Measurements from ENCODE around the gene TMEM63B.

Gene TMEM63B

DNA sequence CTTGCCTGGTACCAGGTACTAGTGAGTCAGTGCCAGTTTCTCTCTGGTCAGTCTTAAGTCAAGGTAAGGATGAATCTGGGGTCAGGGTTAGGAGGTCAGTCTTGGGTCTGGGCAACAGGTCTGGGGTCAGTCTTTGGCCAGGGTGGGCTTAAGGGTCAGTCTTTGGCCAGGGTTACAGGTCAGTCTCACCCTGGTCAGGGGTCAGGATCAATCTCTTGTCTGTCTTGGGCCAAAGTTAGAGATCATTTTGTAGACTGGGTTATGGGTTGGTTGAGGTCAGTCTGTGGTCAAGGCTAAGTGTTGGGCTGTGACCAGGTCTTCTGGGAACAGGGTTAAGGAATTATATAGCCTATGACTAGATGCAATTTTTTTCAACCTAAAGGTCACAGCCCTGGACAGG, 18.5 kb downstream of the TMEM63B start:
- DNase-seq = no peak

GRCh38 chr6:44146685-44147084, 19.3 kb downstream of the TMEM63B start:
- no peak for DNase-seq

GRCh38 chr6:44147256-44147655, 19.9 kb downstream of the TMEM63B start:
- DNase-seq = no peak

DNA sequence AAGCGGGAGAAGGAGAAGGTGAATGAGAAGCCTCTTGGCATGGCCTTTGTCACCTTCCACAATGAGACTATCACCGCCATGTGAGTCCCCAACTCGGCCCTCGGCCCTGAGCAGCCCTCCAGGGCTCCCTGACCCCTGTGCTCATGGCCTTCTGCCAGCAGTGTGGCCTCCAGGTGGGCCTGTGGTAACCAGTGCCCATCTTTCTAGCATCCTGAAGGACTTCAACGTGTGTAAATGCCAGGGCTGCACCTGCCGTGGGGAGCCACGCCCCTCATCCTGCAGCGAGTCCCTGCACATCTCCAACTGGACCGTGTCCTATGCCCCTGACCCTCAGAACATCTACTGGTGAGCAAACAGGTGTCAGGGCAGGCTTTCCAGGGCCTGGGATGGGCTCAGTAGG, 21.0 kb downstream of the TMEM63B start:
- no peak for DNase-seq

DNA sequence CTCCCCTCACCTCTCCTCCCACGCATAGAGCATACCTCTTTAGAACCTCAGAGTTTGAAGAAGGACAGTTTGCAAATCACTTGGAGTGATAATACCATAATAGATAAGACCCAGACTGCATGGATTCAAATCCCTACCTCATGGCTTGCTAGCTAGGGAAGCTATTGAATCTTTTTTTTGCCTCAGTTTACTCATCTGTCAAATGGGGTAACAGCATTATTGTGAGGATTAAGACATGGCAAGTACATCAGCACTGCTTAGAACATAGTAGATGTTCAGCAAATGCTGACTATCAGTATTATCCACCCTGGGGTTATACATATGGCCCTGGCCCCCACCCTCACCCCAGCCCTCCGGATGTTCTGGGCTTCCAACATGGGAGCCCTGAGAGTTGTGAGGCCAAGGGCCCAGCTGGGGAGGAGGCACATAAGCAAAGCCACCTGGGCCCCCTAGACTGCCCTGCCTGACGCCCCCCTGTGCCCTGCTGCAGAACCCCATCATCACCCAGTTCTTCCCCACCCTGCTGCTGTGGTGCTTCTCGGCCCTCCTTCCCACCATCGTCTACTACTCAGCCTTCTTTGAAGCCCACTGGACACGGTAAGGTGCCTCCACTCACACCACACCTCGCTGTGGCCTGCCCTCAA, 22.1 kb downstream of the TMEM63B start:
- no peak for DNase-seq

GRCh38 chr6:44150317-44150917, 23.1 kb downstream of the TMEM63B start:
- DNase-seq = no peak

GRCh38 chr6:44151348-44152108, 24.2 kb downstream of the TMEM63B start:
- peak; percentile 83 for DNase-seq

- no peak for DNase-seq
Measured at GRCh38 chr6:44152109-44152461, 24.7 kb downstream of the TMEM63B start.

DNA sequence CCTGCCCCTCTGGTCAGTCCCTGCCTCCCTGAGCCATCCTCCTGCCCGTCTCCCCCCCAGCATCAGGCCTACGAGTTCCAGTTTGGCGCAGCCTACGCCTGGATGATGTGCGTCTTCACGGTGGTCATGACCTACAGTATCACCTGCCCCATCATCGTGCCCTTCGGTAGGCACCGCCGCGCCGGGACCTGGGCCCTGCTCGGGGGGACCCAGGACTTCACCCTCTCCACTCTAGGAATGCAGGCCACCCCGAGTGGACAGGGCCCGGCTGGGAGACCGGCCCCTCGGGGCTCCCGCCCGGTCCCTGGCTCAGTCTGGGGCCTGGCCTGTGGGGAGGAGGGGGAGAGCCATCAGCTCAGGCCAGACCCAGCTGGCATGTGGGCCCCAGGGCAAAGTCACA, 25.2 kb downstream of the TMEM63B start:
- DNase-seq = no peak

- no peak for DNase-seq
Measured at GRCh38 chr6:44154067-44154466, 26.7 kb downstream of the TMEM63B start.

GRCh38 chr6:44156494-44157151, 29.3 kb downstream of the TMEM63B start:
- DNase-seq = no peak

DNA sequence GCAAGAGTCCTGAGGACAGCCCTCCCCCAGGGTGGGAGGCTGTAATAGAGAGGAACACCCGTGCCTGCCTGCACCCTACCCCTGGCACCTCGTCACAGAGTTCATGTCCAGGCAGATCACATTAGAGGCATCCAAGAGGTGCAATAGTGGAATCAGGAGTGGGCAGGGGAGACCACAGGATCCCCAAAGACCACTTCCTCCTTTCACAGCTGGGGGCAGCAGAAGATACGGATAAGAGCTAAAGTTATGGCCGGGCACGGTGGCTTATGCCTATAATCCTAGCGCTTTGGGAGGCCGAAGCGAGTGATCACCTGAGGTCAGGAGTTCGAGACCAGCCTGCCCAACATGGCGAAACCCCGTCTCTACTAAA, 29.8 kb downstream of the TMEM63B start:
- no peak for DNase-seq

GRCh38 chr6:44158770-44159228, 31.4 kb downstream of the TMEM63B start, which contains the start of gene CAPN11:
TSS of gene CAPN11 (plus strand) at chr6:44158820. CDS start at chr6:44158849, 29 bp downstream.
- DNase-seq = no peak

- no peak for DNase-seq
Measured at GRCh38 chr6:44161997-44162338, 34.6 kb downstream of the TMEM63B start.

GRCh38 chr6:44162876-44163625, 35.7 kb downstream of the TMEM63B start:
- DNase-seq = no peak

GRCh38 chr6:44166116-44166515, 38.8 kb downstream of the TMEM63B start:
- no peak for DNase-seq

DNA sequence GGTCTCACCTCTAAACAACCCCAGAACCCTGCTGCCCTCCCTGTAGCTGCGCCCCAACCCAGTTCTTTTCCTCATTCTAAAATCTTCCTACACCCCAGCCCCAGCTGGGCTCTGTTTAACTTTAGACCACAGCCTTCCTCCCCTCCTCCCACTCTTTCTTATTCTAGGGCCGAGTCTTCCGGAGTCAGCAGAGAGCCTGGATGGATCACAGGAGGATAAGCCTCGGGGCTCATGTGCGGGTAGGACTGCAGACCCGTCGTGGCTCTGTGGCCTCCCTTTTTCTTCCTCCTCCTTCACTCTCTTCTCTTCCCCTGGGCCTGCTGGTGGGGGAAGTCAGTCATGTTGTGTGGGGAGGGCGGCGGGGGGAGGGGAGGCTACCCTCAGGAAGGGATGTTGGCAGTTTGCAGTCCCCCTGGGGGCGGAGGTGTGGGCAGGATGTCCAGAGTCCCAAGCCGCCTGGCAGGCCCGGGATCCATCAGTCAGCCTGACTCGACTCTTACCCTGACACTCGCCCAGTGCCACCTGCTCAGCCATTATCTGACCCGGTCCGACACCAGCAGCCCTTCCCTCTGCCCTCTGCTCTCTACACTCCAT, 39.3 kb downstream of the TMEM63B start:
- DNase-seq = no peak

DNA sequence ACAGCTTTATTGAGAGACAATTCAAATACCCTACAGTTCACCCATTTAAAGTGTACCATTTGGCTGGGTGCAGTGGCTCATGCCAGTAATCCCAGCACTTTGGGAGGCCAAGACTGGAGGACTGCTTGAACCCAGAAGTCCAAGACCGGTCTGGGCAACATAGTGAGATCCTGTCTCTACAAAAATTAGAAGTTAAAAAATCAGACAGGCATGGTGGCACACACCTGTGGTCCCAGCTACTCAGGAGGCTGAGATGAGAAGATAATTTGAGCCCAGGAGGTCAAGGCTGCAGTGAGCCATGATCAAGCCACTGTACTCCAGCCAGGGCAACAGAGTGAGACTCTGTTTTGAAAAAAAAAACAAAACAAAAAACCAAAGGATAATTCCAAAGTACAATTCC, 40.2 kb downstream of the TMEM63B start:
- no peak for DNase-seq

- DNase-seq = no peak
Measured at GRCh38 chr6:44169154-44169553, 41.8 kb downstream of the TMEM63B start.

DNA sequence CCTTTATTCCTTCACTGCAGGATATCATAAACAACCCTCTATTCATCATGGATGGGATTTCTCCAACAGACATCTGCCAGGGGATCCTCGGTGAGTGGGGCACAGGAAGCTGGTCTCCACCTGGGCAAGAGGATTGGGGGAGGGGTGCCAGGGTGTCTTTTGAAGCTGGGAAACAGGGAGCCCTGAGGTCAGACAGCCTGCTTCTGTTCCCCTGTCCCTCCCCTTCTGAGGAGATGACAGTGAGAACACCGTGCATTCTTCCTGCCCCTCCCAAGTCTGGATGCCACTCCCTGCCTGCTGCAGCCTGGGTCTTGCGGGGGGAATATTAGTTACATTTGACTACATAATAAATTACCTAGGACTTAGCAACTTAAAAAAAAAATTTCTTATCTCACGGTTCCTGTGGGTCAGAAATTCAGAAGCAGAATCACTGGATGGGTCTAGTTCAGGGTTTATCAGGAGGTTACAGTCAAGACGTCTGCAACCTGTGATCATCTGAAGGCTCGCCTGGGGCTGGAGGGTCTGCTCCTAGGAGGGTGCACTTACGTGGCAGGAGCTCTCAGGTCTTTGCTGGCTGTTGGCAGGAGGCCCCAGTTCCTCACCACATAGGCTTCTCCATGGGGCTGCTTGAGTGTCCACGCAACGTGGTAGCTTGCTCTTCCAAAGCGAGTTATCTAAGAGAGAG, 42.7 kb downstream of the TMEM63B start:
- DNase-seq = no peak

GRCh38 chr6:44171899-44172546, 44.7 kb downstream of the TMEM63B start:
- no peak for DNase-seq

All from femur (tissue), 1 donor.